ENCODE measurements around the gene EXT2.

EXT2 gene

DNA sequence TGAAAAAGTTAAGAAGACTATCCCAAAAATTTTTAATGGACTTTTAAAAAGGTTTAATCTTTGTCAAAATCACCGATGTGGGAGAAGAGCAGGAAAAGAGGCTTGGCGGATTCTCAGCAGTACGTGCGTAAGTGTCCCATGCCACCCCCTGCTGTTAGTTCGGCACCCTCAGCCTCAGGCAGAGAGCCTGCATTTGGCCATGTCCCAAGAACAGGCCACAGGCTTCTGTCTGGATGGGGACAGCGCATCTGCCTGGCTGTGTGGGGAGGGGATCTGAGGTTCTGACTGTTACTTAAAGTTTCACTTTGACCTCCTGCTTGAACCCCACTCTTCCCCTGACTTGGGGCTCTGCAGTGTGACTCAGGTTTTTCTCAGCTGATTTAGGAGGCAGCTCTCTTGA is 35.3 kb downstream of the EXT2 start:
- DNase-seq (ENCODE audit: low spot score) (no peak), FAIRE-seq (no peak)

DNA sequence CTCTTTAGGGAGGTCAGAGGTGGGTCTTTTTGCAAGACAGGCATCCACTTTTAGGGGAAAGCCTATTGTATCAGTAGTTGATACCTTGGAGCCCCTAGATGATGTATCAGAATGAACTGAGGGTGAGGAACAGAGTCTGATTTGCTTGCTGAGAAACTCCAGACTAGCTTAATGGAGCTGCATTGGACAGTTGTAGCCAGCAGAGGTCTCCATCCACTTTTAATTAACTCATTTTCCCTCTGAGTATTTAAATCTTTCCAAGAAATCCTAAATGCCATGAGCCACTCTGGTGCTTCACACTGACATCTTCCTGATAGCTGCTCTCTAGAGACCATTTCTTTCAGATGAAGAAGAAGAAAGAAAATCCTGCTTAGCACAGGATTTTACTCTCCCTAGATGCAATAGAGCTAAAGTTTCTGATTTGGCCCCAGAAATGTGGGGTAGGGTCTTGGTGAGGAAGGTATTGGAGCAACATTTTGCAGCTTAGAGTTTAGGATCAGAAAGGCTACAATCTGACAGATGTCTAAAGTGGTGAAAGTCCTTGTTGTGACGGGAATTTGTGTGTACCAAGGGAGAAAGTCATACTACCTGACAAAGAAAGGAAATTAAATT is 38.0 kb downstream of the EXT2 start:
- DNase-seq (ENCODE audit: low spot score) (peak; percentile 27), FAIRE-seq (no peak)

DNA sequence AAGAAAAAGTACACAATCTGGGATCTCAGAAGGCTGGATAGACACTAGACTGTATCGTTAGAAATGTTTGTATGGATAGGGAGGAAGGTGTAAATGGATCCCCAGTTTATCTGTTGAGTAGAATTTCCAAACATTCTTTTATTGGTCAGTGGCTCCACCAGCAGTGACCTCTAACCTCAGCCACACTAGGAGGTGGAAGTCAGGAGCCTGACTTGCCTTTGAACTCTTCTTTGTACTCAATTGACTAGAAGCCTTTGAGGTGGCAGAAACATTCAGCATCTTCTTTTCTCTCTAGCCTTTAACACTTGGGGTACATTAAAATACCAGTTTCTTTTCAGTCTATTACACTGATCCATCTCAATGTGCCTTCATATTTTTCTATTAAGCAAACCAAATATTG is 39.1 kb downstream of the EXT2 start:
- FAIRE-seq: no peak
- no peak for DNase-seq (ENCODE audit: low spot score)

DNA sequence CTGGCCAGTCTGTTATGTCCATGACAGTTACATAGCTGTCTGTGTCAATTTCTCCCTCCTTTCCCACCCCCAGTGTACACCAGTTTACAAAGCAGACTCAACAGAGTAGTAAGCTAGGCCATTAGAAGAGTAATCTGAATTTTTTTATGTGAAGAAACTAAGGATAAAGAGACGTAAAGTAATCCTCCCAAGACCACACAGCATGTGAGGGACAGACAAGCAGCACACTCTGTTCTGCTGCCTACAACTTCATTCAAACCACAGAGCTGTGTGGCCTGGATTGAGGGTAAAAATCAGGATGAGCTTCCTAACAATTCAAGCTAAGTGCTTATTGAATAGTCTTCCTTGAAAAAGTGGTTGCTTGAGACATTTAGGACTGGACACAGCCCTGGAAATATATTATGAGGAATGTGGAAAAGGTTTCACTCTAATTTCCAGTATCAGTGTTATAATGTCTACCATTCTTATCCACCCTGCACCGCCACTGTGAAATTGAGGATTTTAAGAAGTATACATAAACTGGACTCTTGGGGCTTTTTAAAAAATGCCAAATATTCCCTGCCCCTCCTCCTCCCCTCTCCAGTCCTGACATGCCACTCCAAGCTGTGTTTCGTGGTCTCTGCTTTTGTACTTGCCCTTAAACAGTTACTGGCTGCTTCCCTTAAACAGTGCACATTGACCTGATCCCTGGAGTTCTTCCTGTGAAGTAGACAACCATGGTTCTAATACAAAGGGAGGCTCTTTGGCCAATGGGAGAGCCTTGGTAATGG is 40.9 kb downstream of the EXT2 start:
- DNase-seq (ENCODE audit: low spot score): no peak
- FAIRE-seq: no peak

DNA sequence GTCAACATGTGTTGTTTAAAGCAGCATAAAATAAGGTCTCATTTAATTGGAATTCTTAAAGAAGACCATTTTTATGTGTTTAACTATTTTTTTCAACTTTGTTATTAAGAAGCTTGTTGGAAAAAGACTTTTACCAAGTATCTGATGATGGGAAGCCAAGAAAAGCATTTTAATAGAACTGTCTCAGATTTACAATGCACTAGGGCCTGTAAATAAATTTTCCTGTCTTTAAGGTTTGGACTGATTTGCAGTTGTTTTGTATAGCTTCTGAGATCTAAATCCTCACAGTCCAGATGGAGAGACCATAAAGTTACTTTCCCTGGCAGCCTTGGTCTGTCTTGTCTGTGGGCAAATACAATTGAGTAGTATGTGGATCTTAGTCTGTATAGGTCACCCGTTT is 41.6 kb downstream of the EXT2 start:
- FAIRE-seq (no peak), DNase-seq (ENCODE audit: low spot score) (no peak)

DNA sequence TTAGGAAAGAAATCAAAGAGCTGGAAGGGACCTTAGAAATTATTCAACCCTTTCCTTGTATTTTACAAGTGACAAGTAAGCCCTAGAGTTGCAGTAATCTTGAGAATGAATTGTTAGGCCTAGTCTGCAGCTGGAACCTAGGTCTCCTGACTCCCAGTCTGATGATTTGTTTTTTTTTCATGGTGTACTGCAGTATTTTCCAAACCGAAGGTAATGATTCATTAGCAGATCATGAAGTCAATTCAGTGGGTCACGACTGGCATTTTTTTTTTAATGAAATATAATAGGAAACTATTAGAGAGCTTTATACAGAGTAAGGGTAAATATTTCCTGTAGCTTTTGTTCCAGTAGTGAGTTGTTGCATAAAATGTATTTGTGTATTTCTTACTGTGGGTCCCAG is 42.8 kb downstream of the EXT2 start:
- no peak for DNase-seq (ENCODE audit: low spot score)
- FAIRE-seq: no peak

DNA sequence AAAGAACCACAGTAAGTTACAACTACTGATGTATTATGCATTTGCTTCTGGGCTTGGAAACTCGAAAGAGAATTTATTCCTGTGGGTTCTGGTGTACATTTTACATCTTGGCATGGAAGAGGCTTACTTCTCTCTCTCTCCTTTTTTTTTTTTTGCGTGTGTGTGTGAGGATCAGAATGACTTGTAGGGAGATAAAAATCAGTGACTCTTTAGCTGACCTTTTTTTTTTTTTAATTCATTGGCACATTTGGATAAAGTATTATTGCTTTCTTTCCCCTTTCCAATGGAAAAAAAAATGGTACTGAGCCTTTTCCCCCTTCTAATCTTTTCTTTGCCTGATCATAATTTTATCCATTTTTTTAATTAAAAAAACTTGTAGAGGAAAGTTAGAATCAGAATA is 43.5 kb downstream of the EXT2 start:
- FAIRE-seq (no peak), DNase-seq (ENCODE audit: low spot score) (no peak)

DNA sequence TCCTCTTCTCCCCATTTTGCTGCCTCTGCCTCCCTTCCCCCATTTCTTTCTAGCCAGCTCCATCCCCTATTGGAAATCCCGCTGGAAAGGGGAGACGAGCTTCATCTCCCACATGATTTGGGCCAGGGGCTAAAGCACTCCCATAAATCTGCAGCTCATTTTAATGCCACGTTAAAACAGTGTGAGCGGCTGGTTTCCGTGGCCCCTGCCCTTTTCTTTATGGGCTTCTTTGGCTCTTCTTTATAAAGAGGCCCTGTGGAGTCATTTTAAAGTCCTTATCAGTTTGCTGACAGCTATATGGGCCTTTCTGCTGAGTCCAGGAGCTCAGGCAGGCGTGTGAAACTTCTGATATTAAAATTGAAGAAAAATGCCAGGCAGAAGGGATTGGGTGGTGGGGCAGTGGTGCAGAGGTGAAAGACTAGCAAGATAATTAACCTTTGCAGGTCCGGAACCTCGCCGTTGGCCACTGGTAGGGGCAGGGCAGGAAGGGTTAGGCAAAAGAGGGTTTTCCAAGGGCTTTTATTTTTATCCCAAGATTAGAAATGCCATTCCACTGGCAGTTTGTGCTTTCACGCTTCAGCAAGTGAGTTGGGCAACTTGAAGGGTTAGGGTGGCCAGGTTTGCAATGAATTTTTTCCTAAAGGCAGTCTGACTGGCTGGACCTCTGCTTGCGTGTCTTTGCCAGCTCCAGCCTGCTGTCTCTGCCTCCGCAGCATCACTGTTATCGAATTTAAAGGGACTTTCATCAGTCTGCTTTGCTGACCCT is 44.3 kb downstream of the EXT2 start:
- no peak for DNase-seq (ENCODE audit: low spot score)
- FAIRE-seq: no peak

DNA sequence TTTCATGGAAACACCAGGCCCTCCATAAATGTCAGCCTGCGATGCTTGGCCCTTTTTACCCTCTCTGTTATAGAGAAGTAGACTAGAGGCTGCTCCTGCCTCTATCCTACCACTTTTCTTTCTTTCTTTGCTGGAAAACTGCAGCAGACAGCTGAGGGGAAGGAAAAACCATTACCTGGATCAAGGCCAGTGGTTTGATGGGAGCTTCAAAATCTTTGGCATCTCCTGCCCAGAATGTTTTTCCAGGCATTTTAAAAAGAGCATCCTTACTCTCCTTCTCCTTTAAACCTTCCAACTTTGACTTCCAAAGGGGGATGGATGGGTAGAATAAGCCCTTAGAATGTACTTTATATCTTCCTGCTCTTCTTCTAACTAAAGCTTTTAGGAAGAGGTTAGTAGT is 44.9 kb downstream of the EXT2 start:
- no peak for FAIRE-seq
- DNase-seq (ENCODE audit: low spot score): no peak

DNA sequence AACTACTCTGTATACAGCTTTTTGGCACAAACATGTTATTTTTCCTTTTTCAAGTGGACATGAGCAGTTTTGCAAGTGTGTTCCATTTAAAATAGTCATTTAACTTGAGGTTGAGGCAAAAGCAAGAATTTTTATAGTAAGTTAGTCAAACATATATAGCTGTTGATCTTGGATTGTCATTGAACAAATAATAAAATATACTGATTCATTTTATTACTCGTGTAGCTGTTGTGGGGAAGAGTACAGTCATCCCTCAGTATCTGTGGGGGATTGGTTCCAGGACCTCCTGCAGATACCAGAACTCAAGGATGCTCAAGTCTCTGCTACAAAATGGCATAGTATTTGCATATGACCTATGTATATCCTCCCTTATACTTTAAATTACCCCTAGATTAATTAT is 45.3 kb downstream of the EXT2 start:
- DNase-seq (ENCODE audit: low spot score): no peak
- FAIRE-seq: no peak

DNA sequence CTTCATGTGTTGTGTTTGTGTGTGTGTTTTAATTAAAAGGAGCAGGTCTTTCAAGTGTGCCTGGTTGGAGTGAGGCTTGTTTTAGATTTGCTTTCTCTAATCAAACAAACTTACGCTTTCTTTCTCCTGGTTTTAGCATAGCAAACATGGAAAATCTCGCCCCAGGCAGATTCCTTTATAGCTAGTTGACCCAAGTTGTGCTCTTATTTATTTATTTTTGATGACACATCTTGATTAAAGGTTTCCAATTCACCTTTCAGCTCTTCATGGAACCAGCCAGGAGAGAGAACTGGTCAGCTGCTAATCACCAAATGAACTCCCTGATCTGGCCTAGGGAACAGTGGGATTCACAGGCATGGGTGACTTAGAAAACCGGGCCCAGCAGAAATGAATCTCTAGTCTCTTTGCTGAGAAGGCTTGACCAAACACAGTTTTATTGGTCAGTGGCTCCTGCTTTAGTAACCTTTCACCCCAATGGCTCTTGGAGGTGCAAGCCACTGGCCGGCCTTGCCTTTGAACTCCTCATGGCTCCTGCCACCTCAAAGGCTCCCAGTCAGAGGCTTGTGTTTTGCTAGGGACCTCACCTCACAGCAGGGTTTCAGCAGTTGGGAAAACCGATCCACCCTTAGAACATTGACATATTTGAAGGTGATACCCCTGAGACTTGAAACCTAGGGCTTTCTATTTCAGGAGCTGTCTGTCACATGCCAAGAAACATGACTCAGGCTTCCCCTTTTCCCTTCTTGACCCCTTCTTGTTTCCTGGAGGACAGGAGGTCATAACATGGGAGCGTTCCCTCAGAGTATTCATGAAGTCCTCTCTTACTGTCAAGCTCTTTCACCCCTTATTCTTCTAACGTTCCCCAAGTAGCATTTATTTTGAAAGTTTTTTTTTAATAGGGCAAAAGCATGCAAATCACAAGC is 48.8 kb downstream of the EXT2 start:
- DNase-seq (ENCODE audit: low spot score): no peak
- no peak for FAIRE-seq

DNA sequence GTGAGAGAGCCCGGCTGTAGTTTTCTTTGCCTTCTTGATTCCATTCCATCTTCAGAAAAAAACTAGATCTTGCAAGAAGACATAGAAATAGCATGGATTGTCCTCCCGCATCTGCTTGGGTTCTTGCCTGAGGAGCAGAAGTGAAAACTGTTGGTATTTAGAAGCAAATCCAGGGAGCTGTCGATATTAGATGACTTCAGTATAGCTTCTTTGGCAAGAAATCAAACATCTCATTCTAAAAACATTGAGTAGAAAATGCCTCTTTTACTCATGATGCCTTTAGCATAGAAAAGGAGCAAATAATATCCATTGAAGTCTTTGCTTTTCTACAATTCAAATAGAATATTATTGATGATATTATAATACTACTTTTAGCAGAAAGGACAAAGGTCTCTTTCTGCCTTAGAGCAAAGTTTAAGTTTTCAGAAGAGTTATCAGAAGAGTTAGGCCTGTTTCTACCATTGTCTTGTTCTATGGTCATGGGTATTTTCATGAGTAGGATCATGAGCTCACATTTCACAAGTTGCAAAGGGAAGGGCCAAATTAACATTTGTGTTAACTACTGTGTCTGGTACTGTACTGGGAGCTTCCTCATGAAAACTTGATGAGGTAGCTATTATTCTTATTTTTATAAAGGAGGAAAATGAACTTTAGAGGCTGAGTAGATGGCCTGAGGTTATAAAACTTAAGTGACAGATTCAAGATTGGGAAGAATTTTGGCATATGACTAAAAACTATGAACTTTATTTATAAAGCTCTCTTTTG is 49.7 kb downstream of the EXT2 start:
- DNase-seq (ENCODE audit: low spot score) (no peak), FAIRE-seq (no peak)

DNA sequence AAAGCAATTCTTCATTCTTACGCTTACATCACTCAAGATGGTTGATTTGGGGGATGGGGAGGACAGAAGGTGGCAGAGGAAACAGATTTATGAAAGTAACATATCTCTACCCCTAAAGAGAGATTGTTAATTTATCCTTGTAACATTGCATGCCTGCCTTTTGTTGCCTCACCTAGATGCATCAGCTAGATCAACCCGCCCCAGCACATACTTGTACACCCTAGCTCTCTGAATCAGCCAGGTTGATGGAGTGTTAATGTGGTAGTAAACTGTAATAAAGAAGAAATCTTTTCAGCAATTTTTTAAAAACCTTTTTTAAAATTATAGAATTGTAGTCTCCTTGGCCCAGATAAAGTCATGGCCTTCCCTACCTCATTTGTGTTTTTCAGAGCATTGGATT is 51.5 kb downstream of the EXT2 start:
- DNase-seq (ENCODE audit: low spot score): no peak
- no peak for FAIRE-seq

DNA sequence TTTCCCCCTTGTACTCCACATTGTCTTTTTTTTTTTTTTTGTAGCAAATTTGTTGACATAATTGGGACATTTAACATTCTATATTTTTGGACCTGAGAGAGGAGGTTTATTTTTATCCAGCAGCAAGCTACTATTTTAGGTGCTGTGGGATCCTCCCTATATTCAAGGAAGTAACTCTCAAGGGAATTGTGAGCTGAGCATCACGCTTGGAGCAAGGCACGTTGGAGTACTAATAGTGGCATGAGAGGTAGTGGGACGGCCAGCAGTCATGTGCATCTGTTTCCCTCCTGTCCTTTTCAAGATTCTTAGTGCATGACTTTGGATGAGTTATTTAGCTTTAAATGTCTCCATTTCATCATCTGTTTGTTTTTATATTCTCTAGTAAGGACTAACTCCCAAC is 52.3 kb downstream of the EXT2 start:
- FAIRE-seq (no peak), DNase-seq (ENCODE audit: low spot score) (no peak)

DNA sequence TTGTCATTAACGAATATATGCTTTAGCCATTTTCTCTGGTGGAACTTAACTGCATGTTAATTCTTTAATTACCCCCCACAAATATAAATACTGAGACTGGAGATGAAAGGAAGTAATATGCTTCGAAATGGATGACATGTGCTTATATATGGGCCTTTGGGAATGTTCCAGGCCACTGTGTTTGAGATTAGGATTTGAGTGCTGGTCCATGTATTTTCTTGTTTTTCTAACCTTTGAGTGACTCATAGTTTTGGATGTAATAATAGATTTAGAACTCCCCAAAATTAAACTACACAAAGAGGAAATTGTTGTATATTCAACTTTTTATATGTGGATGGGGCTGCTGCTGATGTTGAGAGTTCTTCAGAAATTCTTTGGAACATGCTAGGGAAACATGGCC is 54.2 kb downstream of the EXT2 start:
- DNase-seq (ENCODE audit: low spot score) (no peak), FAIRE-seq (no peak)

DNA sequence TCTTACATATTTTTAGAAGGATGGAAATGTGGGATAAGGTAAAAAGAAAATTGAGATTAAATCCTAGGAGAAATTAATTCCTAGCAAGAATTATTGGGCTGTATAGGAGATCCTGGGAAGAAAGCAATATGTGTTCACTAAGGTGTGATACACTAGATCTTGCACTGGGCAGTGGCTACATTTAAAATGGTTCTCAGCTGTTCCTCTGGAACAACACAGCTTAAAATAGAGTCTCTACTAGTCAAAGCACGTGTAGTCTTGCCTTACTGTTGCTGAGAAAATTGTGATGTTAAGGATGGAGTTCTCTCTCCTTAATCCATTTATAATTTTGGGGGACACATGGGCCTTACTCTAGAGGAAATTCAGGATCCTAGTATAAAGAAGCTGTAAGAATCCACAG is 54.9 kb downstream of the EXT2 start:
- FAIRE-seq: no peak
- no peak for DNase-seq (ENCODE audit: low spot score)

DNA sequence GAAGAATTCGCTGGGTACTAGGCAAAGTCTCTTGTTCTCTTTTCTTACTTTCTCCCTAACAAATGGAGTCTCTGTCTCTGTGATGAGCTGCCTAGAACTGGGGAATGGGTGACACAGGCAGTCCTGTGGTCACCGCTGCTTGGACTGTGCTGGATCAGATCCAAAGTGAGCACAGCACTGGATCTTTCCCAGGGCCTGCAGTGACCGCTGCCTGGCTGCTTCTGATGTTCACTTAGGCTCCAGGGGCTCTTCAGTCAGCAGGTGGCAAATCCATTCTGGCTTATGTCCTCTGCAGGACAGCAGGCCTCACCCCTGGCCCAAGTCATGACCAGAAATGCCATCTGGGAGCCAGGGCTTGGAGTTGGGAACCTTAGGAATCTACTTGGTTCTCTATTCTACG is 61.5 kb downstream of the EXT2 start:
- FAIRE-seq: no peak
- DNase-seq (ENCODE audit: low spot score): no peak

DNA sequence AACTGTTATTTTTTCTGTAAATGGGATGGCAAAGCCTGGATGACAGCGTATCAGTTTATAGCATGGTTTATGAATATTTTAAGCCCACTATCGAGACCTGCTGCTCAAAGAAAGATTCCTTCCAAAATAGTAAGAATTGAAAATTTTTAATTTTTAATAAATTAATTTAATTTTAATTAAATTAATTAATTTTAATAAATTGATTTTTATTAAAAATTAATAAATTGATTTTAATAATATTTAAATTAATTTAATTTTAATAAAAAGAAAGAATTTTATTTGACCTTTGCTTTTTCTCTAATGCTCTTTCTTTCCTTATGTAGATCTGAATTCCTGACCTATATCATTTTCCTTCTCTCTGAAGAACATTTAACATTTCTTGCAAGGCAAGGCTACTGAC is 62.9 kb downstream of the EXT2 start:
- FAIRE-seq (no peak), DNase-seq (ENCODE audit: low spot score) (no peak)

DNA sequence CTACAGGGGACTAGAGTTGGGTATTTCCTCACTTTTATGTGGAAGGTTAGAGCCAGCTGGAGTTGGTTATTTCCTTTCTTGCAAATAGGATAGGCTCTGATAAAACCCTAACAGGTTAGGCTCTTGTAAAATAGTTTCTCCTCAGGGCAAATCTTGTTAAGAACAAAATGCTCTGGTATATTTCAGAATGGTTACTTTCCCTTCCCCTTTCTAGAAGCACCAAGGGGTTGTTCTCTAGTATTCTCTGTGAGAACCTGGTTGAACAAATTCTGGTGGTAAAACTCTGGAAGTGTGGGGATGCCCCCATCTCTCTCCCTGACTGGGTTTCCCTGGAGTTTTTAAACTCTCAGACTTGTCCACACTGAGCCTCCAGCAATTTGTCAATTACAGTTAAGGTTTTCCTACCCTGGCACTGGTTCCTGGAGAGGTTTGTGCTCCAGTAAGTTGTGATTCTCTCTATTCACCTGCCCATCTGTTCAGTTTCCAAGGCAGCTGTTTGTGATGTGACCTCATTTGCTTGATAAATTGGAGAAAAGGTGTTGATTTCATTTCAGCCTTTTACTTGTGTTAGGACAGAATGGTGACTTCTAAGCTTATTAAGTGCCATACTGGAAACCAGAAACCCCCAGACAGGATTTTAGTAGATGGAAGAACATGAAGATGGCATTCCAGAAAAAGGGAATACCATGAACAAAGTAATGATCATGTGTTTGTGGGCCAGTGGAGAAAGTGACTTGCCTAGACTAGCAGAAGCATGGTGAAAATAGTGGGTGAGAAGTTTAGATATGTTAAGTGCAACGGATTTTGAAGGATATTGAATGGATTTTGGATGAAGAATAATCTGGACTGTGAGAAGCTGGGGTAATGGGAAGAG is 64.6 kb downstream of the EXT2 start:
- FAIRE-seq: no peak

DNA sequence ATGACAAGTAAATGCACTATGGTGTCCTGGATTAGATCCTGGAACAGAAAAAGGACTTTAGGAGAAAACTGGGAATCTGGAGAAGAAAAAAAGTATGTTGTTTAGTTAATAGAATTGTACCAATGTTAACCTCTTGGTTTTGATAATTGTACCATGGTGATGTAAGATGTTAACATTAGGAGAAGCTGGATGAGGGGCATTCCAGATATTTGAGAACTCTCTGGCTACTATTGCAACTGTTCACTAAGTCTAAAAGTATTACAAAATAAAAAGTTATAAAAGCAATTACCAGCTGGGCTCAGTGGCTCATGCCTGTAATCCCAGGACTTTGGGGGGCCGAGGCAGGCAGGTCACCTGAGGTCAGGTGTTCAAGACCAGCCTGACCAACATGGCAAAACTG is 66.5 kb downstream of the EXT2 start:
- no peak for DNase-seq (ENCODE audit: low spot score)
- FAIRE-seq: no peak

More for the DNA sequence above, 64.6 kb downstream of the EXT2 start:
- no peak for DNase-seq (ENCODE audit: low spot score)

All from urothelium cell line (cell line).